HTR-8/SVneo (cell line): Measurements from ENCODE around the gene CDKL5.
"Not testable (repeated sequence)": the region's sequence is repeated elsewhere in the genome, so short reads cannot be mapped to it uniquely, and the experiment has no call there.

Source experiments
- DNase-seq: peaks from one replicate; pipeline ENCODE4 v3.0.0; 2011; ENCODE audit warnings: low spot score, mixed read lengths; ENCODE audit not compliant: insufficient read length
- FAIRE-seq: peaks from 2 replicates; lab custom pipeline; 2011; peaks lifted over from hg19 to GRCh38; lab: Jason Lieb, UNC

The CDKL5 gene

GRCh38 chrX:18565727-18566126 is 140.3 kb downstream of the CDKL5 start:
- DNase-seq (no peak), FAIRE-seq (no peak)

GRCh38 chrX:18566748-18567147 is 141.3 kb downstream of the CDKL5 start:
- DNase-seq (no peak), FAIRE-seq (no peak)

- DNase-seq (no peak), FAIRE-seq (no peak)
Observed at GRCh38 chrX:18573556-18573955, 148.1 kb downstream of the CDKL5 start.

- no peak for FAIRE-seq
Observed at GRCh38 chrX:18574591-18574990, 149.2 kb downstream of the CDKL5 start.

GRCh38 chrX:18575744-18576143 is 150.3 kb downstream of the CDKL5 start:
- no peak for DNase-seq
- no peak for FAIRE-seq

More at GRCh38 chrX:18574591-18574990, 149.2 kb downstream of the CDKL5 start:
- peak; percentile 1 for DNase-seq

GRCh38 chrX:18577400-18577799 is 152.0 kb downstream of the CDKL5 start:
- FAIRE-seq: no peak
- no peak for DNase-seq

- no peak for FAIRE-seq
Observed at GRCh38 chrX:18578546-18578945, 153.1 kb downstream of the CDKL5 start.

GRCh38 chrX:18579495-18579894 is 154.1 kb downstream of the CDKL5 start:
- FAIRE-seq: no peak
- no peak for DNase-seq

More at GRCh38 chrX:18578546-18578945, 153.1 kb downstream of the CDKL5 start:
- no peak for DNase-seq

GRCh38 chrX:18582910-18583493 is 157.6 kb downstream of the CDKL5 start:
- FAIRE-seq: no peak
- no peak for DNase-seq

- FAIRE-seq, DNase-seq: not testable (repeated sequence)
Observed at GRCh38 chrX:18589292-18589691, 163.9 kb downstream of the CDKL5 start.

- FAIRE-seq (no peak), DNase-seq (no peak)
Observed at GRCh38 chrX:18591834-18592233, 166.4 kb downstream of the CDKL5 start.

- FAIRE-seq: no peak
Observed at GRCh38 chrX:18594079-18594478, 168.7 kb downstream of the CDKL5 start.

GRCh38 chrX:18596096-18596495 is 170.7 kb downstream of the CDKL5 start:
- DNase-seq: no peak
- no peak for FAIRE-seq

More at GRCh38 chrX:18594079-18594478, 168.7 kb downstream of the CDKL5 start:
- no peak for DNase-seq

GRCh38 chrX:18598413-18598812 is 173.0 kb downstream of the CDKL5 start:
- no peak for DNase-seq
- FAIRE-seq: no peak

- FAIRE-seq: no peak
- DNase-seq: no peak
Observed at GRCh38 chrX:18607966-18608365, 182.6 kb downstream of the CDKL5 start.

GRCh38 chrX:18613930-18614639 is 188.7 kb downstream of the CDKL5 start:
- FAIRE-seq (no peak), DNase-seq (no peak)

GRCh38 chrX:18616688-18617406 is 191.4 kb downstream of the CDKL5 start:
- no peak for FAIRE-seq
- no peak for DNase-seq

- no peak for DNase-seq
- no peak for FAIRE-seq
Observed at GRCh38 chrX:18617407-18617750, 192.0 kb downstream of the CDKL5 start.

GRCh38 chrX:18619288-18619687 is 193.9 kb downstream of the CDKL5 start:
- DNase-seq (no peak), FAIRE-seq (no peak)

GRCh38 chrX:18620349-18620748 is 194.9 kb downstream of the CDKL5 start:
- FAIRE-seq: no peak
- DNase-seq: no peak

GRCh38 chrX:18624599-18624998 is 199.2 kb downstream of the CDKL5 start:
- FAIRE-seq: no peak
- no peak for DNase-seq
